HL-60/S4 treated with phorbol 12-myristate 13-acetate at 8.2 ng/mL for 4 days and 3 days (cell line): ENCODE data around the gene DHRS9.

Experiments used
- in situ Hi-C: fragments of 300-500 bp; cut with MboI; formaldehyde crosslinking; loops from 2 replicates; pipeline ENCODE4 v1.15.0; 2022; ENCODE audit warnings: low sequenced_read_pairs

Gene DHRS9

DNA sequence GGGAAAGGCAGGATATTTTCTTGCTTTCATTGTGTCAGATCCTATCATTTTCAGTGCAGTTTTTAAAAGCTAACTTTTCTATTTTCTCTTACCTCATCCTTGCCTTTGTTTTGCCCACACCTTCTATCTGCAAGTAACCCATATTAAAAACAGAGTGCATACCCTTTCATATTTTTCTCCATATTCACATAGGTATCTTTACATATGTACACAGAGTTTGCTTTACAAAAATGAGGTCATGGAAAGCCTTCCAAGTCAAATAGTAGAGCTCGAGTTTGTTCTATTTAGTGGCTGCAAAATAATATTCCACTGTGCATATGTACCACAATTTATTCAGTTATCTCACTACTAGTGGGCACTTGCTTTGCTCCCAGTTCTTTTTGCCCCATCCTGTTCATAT is 3.9 kb upstream of the DHRS9 start:
- in situ Hi-C loops = no loop called here

DNA sequence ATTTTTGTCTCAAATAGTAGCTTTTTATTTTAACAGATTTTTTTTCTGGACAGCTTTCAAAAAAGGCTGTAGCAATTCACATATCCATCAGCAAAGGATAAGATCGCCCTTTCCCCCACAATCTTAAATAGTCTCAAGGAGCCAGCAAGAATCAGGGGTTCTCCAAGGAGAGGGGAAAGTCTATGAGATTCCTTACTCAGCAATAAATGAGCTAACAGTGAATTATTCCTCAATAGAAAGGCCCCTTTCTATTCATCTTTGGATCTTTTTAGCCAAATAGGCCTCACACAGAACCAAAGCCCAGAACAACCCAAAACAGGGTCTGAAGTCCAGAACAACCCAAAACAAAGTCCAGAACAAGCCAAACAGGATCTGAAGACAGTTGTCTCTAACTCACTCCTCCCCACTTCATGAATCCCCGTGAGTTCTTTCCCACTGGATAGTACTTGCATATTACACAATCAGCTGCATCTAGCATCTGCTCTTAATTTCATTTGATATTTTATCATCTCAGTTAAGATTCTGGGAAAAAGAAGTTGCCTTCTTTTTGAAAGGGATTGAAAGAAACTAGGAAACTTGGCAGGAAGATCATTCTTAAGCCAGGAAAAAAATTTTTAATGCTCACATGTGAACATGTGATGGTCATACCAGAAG is 3.4 kb upstream of the DHRS9 start:
- in situ Hi-C loops = no loop called here

DNA sequence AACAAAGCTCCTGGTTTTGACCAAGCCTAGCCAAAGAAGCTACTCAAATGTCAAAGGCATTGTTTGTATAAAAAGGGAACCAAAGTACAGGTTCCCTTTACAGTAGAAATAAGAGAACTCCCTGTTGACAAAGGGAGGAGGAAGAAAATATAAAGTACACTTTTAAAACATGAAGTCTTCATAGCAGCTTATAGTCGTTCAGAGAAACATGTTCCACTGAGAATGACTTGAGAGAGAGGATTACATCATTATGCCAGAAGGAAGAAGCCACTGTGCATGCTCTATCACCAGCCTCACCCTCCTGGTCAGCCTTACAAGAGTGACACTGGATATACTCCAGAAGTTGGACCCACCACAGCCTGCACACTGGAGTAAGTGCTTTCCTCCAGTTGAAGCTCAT is 2.5 kb upstream of the DHRS9 start:
- in situ Hi-C loops = no loop called here

DNA sequence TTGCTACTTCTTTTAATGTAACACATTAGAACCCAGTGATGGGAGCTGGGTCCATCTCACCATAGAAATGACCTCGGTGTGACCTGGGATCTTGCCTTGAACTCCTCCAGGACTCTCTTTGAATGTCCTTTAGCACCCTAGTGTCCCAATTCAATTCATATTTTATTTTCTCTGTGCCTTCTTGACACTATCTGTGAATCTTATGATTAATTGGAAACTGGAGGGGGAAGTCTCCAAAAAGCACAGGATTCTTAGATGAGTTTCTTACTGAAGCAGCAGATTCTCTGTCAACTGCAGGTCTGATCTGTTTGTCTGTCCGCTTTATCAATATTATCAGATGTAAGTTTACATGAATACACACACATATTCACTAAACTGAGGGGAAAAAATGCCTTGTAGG is 470 bp downstream of the DHRS9 start:
- in situ Hi-C loops = no loop called here

DNA sequence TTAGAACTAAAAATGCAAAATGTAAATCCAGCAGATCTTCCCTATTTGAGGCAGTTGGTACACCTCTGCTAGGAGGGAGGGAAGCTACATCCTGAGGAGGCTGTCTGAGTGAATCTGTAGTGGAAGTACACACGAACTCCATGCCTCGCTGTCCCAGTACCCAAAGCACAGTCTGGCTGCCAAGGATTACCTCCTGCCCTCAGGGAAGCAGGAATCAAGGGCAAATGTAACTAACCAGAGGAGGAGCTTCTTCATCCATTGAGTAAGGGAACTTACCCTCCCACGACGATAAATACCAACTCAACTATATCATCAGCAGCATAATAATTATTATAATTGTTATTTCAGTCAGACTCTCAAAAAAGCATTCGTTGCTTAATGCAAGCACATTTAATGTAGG is 2.1 kb downstream of the DHRS9 start:
- in situ Hi-C loops = no loop called here

DNA sequence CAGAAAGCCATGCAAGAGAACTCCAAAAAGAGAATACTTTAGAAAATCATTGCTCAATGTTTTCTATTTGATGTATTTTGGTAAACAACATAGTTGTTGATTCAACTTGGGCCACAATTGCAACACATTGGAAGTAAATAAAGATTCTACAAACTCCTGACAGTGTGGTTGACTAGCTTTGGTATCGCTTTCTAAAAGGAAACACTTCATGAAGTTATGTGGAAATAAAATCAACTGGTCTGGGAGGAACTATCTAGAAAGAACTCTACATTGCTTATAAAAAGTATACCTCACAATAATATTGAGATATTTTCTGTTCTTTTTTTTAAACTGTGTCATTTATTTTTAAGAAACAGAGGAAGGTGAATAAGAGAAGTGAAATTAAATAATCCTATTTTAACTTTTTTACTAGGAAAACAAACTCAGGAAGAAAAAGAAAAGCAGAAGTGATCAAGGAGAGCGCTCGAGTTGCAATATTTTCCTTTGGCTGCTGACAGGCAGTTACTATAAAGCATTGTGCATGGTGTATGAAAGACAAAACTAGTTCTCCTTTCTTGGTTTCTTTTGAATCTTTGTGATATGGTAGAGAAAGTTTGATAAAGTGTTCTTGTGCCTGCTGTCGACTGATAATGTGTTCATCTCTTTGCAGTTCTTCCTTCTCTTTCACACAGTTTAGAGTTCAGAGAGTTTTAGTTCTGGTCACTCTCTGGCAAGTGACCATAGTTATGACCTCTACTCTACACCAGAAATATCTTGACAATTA is 3.0 kb downstream of the DHRS9 start:
- in situ Hi-C loops = no loop called here

DNA sequence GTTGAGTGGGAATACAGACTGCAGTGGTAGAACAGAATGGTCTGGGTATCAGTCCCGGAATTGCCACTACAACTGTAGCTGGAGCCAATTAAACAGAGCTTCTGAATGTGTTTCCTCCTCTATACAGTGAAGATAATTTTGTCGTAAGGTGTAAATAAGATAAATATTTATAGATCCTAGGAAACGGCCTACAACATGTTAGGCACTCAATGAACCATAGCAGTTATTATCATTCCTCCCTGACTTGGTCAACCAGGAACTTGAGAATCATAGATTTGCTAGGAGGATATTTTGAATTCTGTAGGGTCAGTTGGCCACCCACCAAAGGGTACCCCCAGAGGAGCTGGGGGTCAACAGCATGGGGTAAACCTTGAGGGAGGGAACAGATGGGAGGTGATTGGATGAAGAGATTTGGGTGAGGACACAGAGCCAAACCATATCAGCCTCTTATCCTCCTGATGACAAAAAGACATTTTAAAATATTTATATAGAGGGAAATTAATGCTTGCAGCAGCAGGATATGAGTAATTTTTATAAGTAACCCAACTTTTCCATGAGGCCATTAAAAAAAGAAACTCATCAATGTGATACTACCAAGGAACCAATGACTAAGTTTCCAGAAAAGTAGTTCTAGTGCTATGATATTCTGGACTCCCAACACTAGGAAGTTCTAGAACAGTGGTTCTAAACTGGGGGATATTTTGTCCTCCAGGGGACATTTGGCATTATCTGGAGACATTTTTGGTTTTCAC is 4.0 kb downstream of the DHRS9 start:
- in situ Hi-C loops = no loop called here

DNA sequence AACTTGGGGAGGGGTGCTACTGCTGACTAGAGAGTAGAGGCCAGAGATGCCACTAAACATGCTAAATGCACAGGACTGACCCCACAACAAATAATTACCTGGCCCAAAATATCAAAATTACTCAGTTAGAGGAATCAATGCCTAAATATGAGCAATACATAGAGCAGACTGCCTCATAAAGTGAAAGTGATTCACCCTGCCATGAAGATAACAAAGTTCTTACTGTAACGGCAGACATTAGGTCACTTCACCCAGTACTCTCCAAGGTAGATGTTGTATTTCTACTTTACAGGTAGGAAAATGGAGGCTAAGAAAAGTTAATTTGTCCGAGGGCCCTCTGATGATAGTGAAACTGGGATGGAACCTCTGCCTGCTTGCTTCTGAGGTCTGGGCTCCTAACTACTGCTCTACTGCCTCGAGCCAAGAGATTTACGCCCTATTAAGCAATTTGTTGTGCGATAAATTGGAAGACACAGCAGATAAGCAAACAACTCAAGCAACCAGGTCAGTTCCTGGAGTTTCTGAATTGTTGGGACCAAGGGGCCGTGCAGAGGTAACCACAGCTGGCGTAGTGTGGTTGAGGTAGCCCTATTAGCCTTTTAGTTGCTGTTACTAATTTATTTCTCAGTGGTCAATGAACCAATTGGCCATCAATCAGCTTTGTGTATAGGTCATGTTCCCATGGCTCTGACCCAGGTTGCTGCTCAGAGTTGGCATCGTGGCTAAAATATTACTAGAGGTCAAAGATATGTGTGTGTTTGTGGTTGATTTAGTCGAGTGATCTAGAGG is 4.8 kb downstream of the DHRS9 start:
- in situ Hi-C loops = no loop called here

DNA sequence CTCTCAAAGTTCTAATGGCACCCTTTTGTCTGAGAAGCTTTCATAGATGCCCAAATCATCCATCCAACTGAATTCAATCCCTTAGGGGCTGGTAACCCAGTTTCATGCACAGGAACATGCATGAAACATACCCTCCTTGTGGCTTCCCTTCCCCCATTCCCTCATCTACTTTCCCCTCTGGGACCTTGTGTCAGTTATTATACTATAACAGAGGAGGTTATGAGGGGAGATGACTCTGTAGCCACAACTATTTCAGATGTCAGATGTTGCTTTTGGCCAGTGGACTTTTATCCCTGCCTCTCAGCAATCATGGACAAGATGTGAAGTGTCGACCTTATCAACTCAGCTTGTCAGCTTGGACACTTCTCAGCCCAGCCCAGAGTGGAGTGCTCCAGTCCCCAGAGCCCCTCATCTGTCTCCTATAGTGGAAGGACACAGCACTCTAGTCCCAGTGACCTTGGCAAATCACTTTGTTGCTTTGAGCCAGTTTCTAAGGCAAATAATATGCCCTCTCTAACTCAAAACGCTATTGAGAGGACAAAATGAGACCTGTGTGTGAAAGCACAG is 8.4 kb downstream of the DHRS9 start:
- in situ Hi-C loops = no loop called here

DNA sequence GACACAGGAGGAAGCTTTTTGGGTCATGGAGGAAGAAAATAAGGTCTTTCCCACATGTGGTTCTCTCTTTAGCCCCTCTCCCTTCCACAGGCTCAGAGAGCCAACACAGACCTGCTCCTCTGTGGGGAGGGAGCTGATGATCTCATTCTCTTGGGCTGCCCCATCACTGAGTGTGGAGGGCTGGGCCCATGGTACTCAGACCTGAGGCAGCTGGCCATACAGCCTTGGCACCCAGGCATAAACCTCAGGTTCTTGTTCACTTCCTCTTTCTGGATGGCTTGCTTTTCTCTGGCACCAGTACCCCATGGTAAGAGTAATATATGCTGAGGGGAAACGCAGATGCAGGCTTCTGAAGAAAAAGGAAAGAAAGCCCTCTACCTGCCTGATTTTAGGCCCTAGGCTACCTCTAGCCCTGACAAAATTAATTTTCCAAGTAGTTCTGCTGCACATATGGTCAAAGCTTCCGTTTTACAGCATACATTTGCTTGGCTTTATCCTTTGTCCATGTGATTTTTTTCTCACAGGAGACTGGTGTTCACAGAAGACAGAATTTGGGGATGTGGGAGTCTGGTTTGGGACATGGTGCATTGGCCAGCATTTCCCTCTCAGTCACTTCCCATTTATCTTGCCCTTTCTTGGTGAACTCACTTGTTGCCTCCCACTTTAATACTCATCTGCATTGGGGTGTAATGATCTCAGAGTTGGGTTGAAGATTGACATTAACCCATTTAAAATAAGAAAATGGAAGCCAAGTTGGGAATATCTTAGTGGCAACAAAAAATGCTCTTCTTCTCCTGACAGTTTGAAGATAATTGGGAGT is 11.1 kb downstream of the DHRS9 start:
- in situ Hi-C loops = no loop called here

DNA sequence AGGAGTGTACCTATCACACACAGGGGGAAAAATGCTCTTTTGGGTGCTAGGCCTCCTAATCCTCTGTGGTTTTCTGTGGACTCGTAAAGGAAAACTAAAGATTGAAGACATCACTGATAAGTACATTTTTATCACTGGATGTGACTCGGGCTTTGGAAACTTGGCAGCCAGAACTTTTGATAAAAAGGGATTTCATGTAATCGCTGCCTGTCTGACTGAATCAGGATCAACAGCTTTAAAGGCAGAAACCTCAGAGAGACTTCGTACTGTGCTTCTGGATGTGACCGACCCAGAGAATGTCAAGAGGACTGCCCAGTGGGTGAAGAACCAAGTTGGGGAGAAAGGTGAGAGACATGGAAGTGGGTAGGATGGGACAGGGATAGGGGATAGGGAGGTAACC is 12.2 kb downstream of the DHRS9 start:
- in situ Hi-C loops = no loop called here

DNA sequence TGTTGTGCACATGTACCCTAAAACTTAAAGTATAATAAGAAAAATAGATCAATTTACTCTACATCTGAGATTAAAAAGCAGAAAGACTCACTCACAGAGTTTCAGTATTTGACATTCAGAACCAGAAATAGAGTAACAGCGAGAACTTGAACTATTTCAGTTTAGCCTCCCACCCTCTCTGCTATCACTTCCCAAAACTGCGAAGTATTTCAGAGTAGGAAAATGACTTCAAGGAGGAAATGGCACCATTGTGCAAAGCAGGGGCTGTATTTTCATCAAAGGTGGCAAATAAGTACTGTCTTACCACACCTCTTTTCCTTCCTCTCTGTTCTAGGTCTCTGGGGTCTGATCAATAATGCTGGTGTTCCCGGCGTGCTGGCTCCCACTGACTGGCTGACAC is 13.6 kb downstream of the DHRS9 start:
- in situ Hi-C loops = no loop called here

DNA sequence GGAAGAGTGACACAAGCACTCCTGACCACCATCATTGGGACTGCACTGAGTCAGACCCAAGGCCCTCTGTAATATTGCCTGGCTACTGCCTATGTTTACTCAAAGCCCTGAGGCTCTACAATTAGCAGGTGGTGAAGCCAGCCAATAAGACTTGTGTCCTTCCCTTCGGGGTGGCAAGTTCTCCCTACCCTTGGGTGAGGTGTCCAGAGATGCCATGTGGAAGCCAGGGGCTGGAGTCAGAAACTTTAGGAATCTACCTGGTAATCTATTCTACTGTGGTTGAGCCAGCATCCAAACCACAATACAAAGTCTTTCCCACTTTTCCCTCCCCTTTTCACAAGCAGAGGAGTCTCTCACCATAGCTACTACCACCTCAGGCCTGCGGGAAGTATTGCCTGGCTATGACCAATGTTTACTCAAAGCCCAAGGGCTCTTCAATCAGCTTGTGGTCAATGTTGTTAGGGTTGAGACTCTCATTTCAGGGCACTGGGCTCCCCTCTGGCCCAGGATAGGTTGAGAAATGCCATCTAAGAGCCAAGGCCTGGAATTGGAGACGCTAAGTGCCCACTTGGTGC is 17.6 kb downstream of the DHRS9 start:
- in situ Hi-C loops = no loop called here

DNA sequence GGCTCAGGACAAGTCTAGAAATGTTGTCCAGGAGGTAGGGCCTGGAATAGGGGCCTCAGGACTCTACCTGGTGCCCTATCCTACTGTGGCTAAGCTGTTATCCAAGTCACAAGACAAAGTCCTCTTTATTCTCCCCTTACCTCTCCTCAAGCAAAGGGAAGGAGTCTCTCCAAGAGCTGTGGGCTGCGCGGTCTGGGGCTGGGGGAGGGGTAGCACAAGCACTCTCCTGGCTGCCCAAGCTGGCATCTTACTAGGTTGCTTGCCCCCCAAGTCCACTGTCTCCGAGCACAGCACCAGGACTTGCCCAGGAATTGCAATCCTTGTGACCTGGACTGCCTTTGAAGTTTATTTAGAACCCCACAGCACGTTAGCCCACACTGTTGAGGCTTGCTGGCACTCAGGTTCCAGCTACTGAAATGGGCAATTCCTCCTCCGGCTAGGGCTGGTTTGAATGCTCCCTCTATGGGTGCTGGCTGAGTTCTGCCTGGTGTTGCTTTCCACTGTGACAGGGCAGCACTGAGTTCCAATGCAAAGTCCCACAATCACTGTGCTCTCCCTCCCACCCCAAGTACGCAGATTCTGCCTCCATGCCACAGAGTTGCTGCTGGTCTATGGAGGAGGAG is 18.5 kb downstream of the DHRS9 start:
- in situ Hi-C loops = no loop called here

DNA sequence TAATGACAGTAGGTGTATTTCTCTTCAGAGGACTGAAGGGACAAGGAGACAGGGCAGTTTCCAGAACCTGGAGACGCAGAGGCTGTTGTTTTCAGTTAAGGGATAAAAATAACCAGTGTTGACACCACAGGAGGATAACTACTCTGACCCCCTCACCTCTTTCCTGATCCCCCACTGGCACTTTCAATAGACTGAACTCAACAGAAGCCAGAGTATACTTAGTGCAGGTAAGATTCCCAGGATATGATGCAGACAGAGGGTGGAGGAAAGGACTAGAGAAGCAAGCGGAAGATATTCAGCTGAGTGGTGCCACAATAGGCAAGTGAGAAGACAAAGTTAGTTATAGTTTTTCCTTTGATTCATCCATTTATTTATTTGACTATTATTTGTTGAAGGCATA is 19.8 kb downstream of the DHRS9 start:
- in situ Hi-C loops = no loop called here

DNA sequence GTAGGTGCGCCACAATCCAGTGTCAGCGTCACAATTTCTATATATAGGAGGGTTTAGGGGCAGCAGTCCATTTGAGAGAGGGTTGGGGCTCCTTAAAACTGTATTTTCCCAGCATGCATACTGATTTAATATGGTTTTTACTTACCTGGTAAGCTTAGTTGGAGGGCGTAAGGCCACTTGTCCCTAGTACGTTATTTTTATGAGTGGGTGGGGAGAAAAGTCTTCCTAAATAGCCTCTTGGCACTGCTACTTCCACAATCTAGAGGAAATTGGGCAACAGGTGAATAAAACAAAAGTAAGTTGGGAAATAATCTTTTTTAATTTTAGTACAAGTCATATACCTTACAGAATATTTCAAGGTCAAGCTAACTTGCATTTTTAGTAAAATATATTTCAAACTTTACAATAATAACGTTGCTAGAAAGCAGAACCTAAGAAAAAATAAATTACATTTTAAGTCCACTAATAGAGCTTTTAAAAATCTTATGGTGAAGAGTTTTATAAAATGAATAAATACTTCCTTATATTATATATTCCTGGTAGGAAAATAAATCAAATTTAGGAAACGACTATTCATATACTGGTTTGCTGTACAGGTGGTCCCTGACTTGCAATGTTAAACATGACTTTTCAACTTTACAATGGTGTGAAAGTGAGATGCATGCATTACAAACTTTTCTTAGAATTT is 20.9 kb downstream of the DHRS9 start:
- in situ Hi-C loops = no loop called here

DNA sequence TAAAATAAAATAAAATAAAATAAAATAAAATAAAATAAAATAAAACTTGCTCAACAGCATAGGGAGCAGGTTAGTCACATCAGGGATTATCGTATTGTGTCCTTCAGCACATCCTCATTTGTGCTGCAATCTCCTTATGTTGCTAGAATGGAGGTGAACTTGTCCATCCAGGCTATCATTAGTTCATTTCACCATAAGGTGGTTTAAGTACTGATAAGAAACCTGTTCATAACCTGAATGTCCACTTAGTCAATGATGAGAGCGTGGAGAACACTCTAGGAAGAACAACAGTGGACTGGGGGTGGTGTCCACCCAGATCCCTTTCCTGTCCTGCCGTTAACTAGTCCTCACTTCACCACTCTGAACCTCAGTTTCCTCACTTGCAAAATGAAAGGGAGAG is 21.9 kb downstream of the DHRS9 start:
- in situ Hi-C loops = no loop called here

DNA sequence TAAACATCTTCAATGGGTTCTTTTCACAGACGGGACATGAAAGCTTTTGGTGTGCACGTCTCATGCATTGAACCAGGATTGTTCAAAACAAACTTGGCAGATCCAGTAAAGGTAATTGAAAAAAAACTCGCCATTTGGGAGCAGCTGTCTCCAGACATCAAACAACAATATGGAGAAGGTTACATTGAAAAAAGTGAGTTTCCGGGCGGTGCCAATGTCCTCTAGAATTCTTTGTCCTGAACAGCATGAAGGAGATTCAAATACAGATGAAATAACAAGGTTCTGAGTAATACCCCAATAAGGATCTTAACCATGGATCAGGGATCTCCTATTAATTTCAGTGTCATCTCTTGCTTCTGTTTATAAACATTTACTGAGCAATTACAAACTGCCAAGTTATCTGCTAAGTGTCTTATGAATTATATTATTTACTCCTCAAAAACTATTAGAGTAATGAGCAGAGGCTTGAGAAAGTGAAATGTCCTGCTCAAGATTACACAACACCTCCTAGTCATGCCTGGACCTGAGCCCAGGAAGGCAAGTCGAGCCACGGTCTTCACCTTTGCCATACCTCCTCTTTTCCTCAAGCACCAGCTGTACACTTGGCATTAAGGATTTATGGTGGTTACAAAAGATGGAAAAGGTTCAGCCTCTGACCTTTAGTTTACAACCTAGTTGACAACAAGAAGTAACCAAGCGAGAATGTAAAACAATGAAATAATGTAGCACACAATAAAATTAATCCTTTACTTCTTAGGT is 22.6 kb downstream of the DHRS9 start:
- in situ Hi-C loops = no loop called here
